GM23248 (cell line): ENCODE data around the gene IGFL1.

Experiments
- EZH2 ChIP-seq: fragments of 200-600 bp; sonication (generic); IDR thresholded peaks from 2 replicates; pipeline ENCODE4 v1.6.1; 2018; ENCODE audit warnings: antibody characterized with exemption, mild to moderate bottlenecking; ENCODE audit not compliant: insufficient read depth, poor library complexity, severe bottlenecking
- EZH2phosphoT487 ChIP-seq: fragments of 200-600 bp; sonication (generic); IDR thresholded peaks from 2 replicates; pipeline ENCODE4 v1.6.1; 2018; ENCODE audit warnings: antibody characterized with exemption, moderate library complexity, mild to moderate bottlenecking, low read depth; ENCODE audit not compliant: insufficient read depth

DNA sequence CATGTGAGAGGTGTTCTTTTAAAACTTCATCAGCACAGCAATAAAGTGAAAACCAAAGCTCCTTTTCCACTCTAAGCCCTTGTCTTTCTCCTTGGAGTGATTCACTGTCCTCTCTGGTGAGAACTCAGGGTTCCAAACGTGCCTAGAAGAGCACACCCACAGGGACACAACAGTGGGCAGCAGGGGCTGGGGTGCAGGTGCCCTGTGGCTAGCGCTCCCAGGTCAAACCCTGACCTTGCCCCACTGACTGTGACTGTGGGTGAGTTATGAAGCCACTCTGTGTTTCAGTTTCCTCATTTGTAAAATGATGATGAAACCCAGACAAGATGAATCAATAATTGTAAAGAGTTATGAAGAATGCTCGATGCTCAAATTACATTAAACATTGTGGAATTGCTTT is 37.6 kb upstream of the IGFL1 start:
- TF ChIP-seq EZH2 (no peak), EZH2phosphoT487 (no peak)
